Subcutaneous abdominal adipose tissue (tissue), 5 donors: ENCODE measurements around the gene ADARB2.
"Not testable (repeated sequence)": the region's sequence is repeated elsewhere in the genome, so short reads cannot be mapped to it uniquely, and the experiment has no call there.

Experiments
- H3K27ac ChIP-seq: one replicate; pipeline ENCODE4 v1.7.0; 2013; ENCODE audit warnings: low read depth, mild to moderate bottlenecking, inconsistent platforms, low read length, moderate library complexity
- H3K27me3 ChIP-seq, 5 donors: one replicate each; pipeline ENCODE4 v1.7.0; 2013; ENCODE audit warnings: low read length in 5 of 5, inconsistent platforms in 1 of 5; ENCODE audit not compliant: control insufficient read depth in 5 of 5, insufficient read depth in 4 of 5
- H3K36me3 ChIP-seq, 5 donors: one replicate each; pipeline ENCODE4 v1.7.0; 2013; ENCODE audit warnings: low read length in 5 of 5; ENCODE audit not compliant: control insufficient read depth in 5 of 5, insufficient read depth in 5 of 5
- H3K4me1 ChIP-seq, 5 donors: one replicate each; pipeline ENCODE4 v1.7.0; 2013; ENCODE audit warnings: low read length in 5 of 5, mild to moderate bottlenecking in 3 of 5, moderate library complexity in 1 of 5; ENCODE audit not compliant: control insufficient read depth in 5 of 5, insufficient read depth in 5 of 5
- H3K4me3 ChIP-seq, 5 donors: one replicate each; pipeline ENCODE4 v1.7.0; 2013; ENCODE audit warnings: low read length in 5 of 5, low read depth in 1 of 5
- H3K9ac ChIP-seq, 5 donors: one replicate each; pipeline ENCODE4 v1.7.0; 2013; ENCODE audit warnings: low read length in 5 of 5, mild to moderate bottlenecking in 4 of 5, moderate library complexity in 3 of 5
- H3K9me3 ChIP-seq, 5 donors: one replicate each; pipeline ENCODE4 v1.7.0; 2013; ENCODE audit warnings: low read length in 5 of 5; ENCODE audit not compliant: control insufficient read depth in 5 of 5
- donor health status: healthy.
- donor health status: healthy.
- donor health status: healthy.
- donor health status: healthy.
- donor health status: healthy.

Gene ADARB2

GRCh38 chr10:1354809-1355710 lies 382.3 kb downstream of the ADARB2 start:
- Histone ChIP-seq H3K4me3 (no peak overlapping the region), H3K27me3 (peaks cover under 1 to 17% (median 10%) of the 10 kb centered on the region in 5 donors), H3K9me3 (no peaks in the 10 kb centered on the region), H3K36me3 (no peaks in the 10 kb centered on the region), H3K9ac (no peak overlapping the region), H3K4me1 (peaks cover 0 to under 1% (median 0%) of the 10 kb centered on the region in 5 donors), H3K27ac (no peak overlapping the region)

GRCh38 chr10:1352296-1352695 lies 385.0 kb downstream of the ADARB2 start:
- H3K4me1 ChIP-seq = not testable (repeated sequence)

GRCh38 chr10:1348773-1349050 lies 388.6 kb downstream of the ADARB2 start:
- Histone ChIP-seq H3K36me3 (no peaks in the 10 kb centered on the region), H3K4me3 (no peak overlapping the region), H3K4me1 (no peaks in the 10 kb centered on the region)

More at GRCh38 chr10:1352296-1352695, 385.0 kb downstream of the ADARB2 start:
- not testable (repeated sequence) for H3K27ac ChIP-seq, H3K36me3 ChIP-seq, H3K9me3 ChIP-seq, H3K9ac ChIP-seq, H3K4me3 ChIP-seq
- H3K27me3 ChIP-seq = peaks cover 0 to 10% (median 3%) of the 10 kb centered on the region in 5 donors

GRCh38 chr10:1347962-1348772 lies 389.2 kb downstream of the ADARB2 start:
- H3K27ac ChIP-seq = no peak overlapping the region
- H3K36me3 ChIP-seq = no peaks in the 10 kb centered on the region
- no peak overlapping the region for H3K4me3 ChIP-seq
- peaks cover 0 to 3% (median 0%) of the 10 kb centered on the region in 5 donors for H3K27me3 ChIP-seq
- no peaks in the 10 kb centered on the region for H3K4me1 ChIP-seq
- no peak overlapping the region for H3K9ac ChIP-seq
- no peaks in the 10 kb centered on the region for H3K9me3 ChIP-seq

More at GRCh38 chr10:1348773-1349050, 388.6 kb downstream of the ADARB2 start:
- Histone ChIP-seq H3K9ac (no peak overlapping the region), H3K9me3 (no peaks in the 10 kb centered on the region), H3K27ac (no peak overlapping the region), H3K27me3 (peaks cover 0 to 3% (median 0%) of the 10 kb centered on the region in 5 donors)

GRCh38 chr10:1347525-1347924 lies 389.8 kb downstream of the ADARB2 start:
- Histone ChIP-seq H3K27ac (no peak overlapping the region), H3K36me3 (no peaks in the 10 kb centered on the region), H3K9me3 (no peaks in the 10 kb centered on the region), H3K9ac (no peak overlapping the region), H3K4me3 (no peak overlapping the region), H3K4me1 (no peaks in the 10 kb centered on the region), H3K27me3 (peaks cover 0 to 3% (median 0%) of the 10 kb centered on the region in 5 donors)

GRCh38 chr10:1346201-1346600 lies 391.1 kb downstream of the ADARB2 start:
- Histone ChIP-seq H3K9me3 (no peaks in the 10 kb centered on the region), H3K27me3 (peaks cover 0 to 3% (median 0%) of the 10 kb centered on the region in 5 donors), H3K4me1 (no peaks in the 10 kb centered on the region), H3K27ac (no peak overlapping the region), H3K36me3 (no peaks in the 10 kb centered on the region), H3K4me3 (no peak overlapping the region), H3K9ac (no peak overlapping the region)

- no peak overlapping the region for H3K9ac ChIP-seq
- no peaks in the 10 kb centered on the region for H3K4me1 ChIP-seq
- no peak overlapping the region for H3K27ac ChIP-seq
- H3K36me3 ChIP-seq = no peaks in the 10 kb centered on the region
- H3K9me3 ChIP-seq = no peaks in the 10 kb centered on the region
- H3K27me3 ChIP-seq = peaks cover 0 to 3% (median 0%) of the 10 kb centered on the region in 5 donors
- no peak overlapping the region for H3K4me3 ChIP-seq
Measured at GRCh38 chr10:1345368-1345767, 392.0 kb downstream of the ADARB2 start.

GRCh38 chr10:1344846-1345245 lies 392.5 kb downstream of the ADARB2 start:
- H3K27me3 ChIP-seq = peaks cover 0 to 3% (median 0%) of the 10 kb centered on the region in 5 donors
- no peaks in the 10 kb centered on the region for H3K36me3 ChIP-seq
- H3K9ac ChIP-seq = no peak overlapping the region
- no peak overlapping the region for H3K27ac ChIP-seq
- H3K4me3 ChIP-seq = no peak overlapping the region
- no peaks in the 10 kb centered on the region for H3K9me3 ChIP-seq
- H3K4me1 ChIP-seq = no peaks in the 10 kb centered on the region

GRCh38 chr10:1344408-1344807 lies 392.9 kb downstream of the ADARB2 start:
- H3K27ac ChIP-seq = no peak overlapping the region
- no peaks in the 10 kb centered on the region for H3K4me1 ChIP-seq
- peaks cover 0 to 3% (median 0%) of the 10 kb centered on the region in 5 donors for H3K27me3 ChIP-seq
- no peak overlapping the region for H3K4me3 ChIP-seq
- H3K9ac ChIP-seq = no peak overlapping the region
- no peaks in the 10 kb centered on the region for H3K9me3 ChIP-seq
- H3K36me3 ChIP-seq = no peaks in the 10 kb centered on the region

- Histone ChIP-seq H3K4me1 (no peaks in the 10 kb centered on the region), H3K27me3 (peaks cover 0 to 6% (median 0%) of the 10 kb centered on the region in 5 donors), H3K27ac (no peak overlapping the region), H3K9ac (no peak overlapping the region), H3K36me3 (no peaks in the 10 kb centered on the region), H3K4me3 (no peak overlapping the region), H3K9me3 (no peaks in the 10 kb centered on the region)
Measured at GRCh38 chr10:1343176-1343575, 394.1 kb downstream of the ADARB2 start.
